ENCODE measurements around the gene CXCR5. TPM values are rescaled to one million over a fixed set of nuclear protein-coding genes. Genes with fewer than 3 reads are reported as not detected.

CXCR5 gene
- polyA plus RNA-seq, 1 donor (not counting 4 experiments of a cell fraction or from before 2014, with no cell fraction given): not detected

- Histone ChIP-seq H3K9ac (ENCODE audit: control insufficient read depth, extremely low read depth, insufficient read depth, low read length) (no peak overlapping the region), H3K9me1 (ENCODE audit: control insufficient read depth, extremely low read depth, insufficient read depth, low read length) (no peaks in the 10 kb centered on the region), H3K79me2 (ENCODE audit: control insufficient read depth, insufficient read depth, low read length) (no peaks in the 10 kb centered on the region), H3K27ac (ENCODE audit: control insufficient read depth, insufficient read depth, low read length) (no peak overlapping the region), H3K9me3 (ENCODE audit: control insufficient read depth, low read depth, low read length) (no peaks in the 10 kb centered on the region), H2AFZ (ENCODE audit: control insufficient read depth, low read length) (no peak overlapping the region), H3K4me2 (ENCODE audit: control insufficient read depth, extremely low read depth, insufficient read depth, low read depth, low read length) (no peak overlapping the region), H3K27me3 (ENCODE audit: control insufficient read depth, extremely low read depth, insufficient read depth, low read length) (no peaks in the 10 kb centered on the region), H3K4me3 (ENCODE audit: control insufficient read depth in 2 of 3, extremely low read depth in 1 of 3, insufficient read depth in 2 of 3, low read depth in 1 of 3, low read length in 3 of 3) (no peak overlapping the region), H4K20me1 (ENCODE audit: control insufficient read depth, extremely low read depth, insufficient read depth, low read length) (no peaks in the 10 kb centered on the region), H3K4me1 (ENCODE audit: control insufficient read depth, extremely low read depth, insufficient read depth, low read length) (no peaks in the 10 kb centered on the region), H3K36me3 (ENCODE audit: control insufficient read depth in 2 of 2, extremely low read depth in 1 of 2, insufficient read depth in 2 of 2, low read length in 2 of 2) (no peaks in the 10 kb centered on the region)
- DNase-seq (ENCODE audit: low read depth, low spot score): no peak
- no peak for TF ChIP-seq EZH2 (IDR thresholded peaks at IDR 0.05; ENCODE audit: low read length)
- no peak for TF ChIP-seq CTCF (optimal IDR thresholded peaks at IDR 0.05 in 1 of 3, IDR thresholded peaks at IDR 0.05 in 1 of 3, conservative IDR thresholded peaks at IDR 0.05 in 1 of 3; ENCODE audit: extremely low read depth in 1 of 3, insufficient read depth in 2 of 3, low read length in 3 of 3)
- FAIRE-seq: no peak
- dilution Hi-C loops (cut with MboI; ENCODE audit: extremely low pct_ligation_motif_present, low sequenced_read_pairs): no loop called here
These were observed 27.4 kb upstream of the CXCR5 start for GRCh38 chr11:118856314-118856713.

DNA sequence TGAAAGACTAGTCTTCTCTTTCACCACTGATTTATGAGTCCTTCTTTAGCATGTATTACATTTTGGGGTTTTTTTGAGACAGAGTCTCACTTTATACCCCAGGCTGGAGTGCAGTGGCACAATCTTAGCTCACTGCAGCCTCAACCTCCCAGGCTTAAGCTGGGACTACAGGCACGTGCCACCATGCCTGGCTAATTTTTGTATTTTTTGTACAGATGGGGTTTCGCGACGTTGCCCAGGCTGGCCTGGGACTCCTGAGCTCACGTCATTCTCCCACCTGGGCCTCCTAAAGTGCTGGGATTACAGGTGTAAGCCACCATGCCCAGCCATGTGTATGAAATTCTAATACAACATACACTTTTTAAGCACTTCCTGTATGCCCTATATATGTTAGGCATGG, 26.3 kb upstream of the CXCR5 start:
- DNase-seq (ENCODE audit: low read depth, low spot score) (no peak), FAIRE-seq (no peak)
- Histone ChIP-seq H3K36me3 (ENCODE audit: control insufficient read depth in 2 of 2, extremely low read depth in 1 of 2, insufficient read depth in 2 of 2, low read length in 2 of 2) (no peaks in the 10 kb centered on the region), H3K4me2 (ENCODE audit: control insufficient read depth, extremely low read depth, insufficient read depth, low read depth, low read length) (no peak overlapping the region), H3K79me2 (ENCODE audit: control insufficient read depth, insufficient read depth, low read length) (no peaks in the 10 kb centered on the region), H3K9ac (ENCODE audit: control insufficient read depth, extremely low read depth, insufficient read depth, low read length) (no peak overlapping the region), H3K4me3 (ENCODE audit: control insufficient read depth in 2 of 3, extremely low read depth in 1 of 3, insufficient read depth in 2 of 3, low read depth in 1 of 3, low read length in 3 of 3) (no peak overlapping the region), H3K9me1 (ENCODE audit: control insufficient read depth, extremely low read depth, insufficient read depth, low read length) (no peaks in the 10 kb centered on the region), H3K4me1 (ENCODE audit: control insufficient read depth, extremely low read depth, insufficient read depth, low read length) (no peaks in the 10 kb centered on the region), H2AFZ (ENCODE audit: control insufficient read depth, low read length) (no peak overlapping the region), H3K9me3 (ENCODE audit: control insufficient read depth, low read depth, low read length) (no peaks in the 10 kb centered on the region), H3K27me3 (ENCODE audit: control insufficient read depth, extremely low read depth, insufficient read depth, low read length) (no peaks in the 10 kb centered on the region), H4K20me1 (ENCODE audit: control insufficient read depth, extremely low read depth, insufficient read depth, low read length) (no peaks in the 10 kb centered on the region), H3K27ac (ENCODE audit: control insufficient read depth, insufficient read depth, low read length) (no peak overlapping the region)
- TF ChIP-seq EZH2 (IDR thresholded peaks at IDR 0.05; ENCODE audit: low read length) (no peak), CTCF (optimal IDR thresholded peaks at IDR 0.05 in 1 of 3, IDR thresholded peaks at IDR 0.05 in 1 of 3, conservative IDR thresholded peaks at IDR 0.05 in 1 of 3; ENCODE audit: extremely low read depth in 1 of 3, insufficient read depth in 2 of 3, low read length in 3 of 3) (no peak)
- dilution Hi-C loops (cut with MboI; ENCODE audit: extremely low pct_ligation_motif_present, low sequenced_read_pairs): no loop called here

Measured in keratinocyte (primary cell).